HFF-Myc (cell line): ENCODE measurements around the gene OLIG1.
A peak's percentile ranks its signal among the peaks of the same experiment; 100 is the strongest.

Experiments
- DNase-seq: peaks from one replicate; pipeline ENCODE4 v3.0.0-alpha.2; 2011; ENCODE audit warnings: low read depth; ENCODE audit errors: extremely low read depth
- H3K4me3 ChIP-seq: replicated peaks from 2 replicates; pipeline ENCODE4 v1.5.1; 2011; ENCODE audit warnings: low read depth, mild to moderate bottlenecking, control low read depth, low read length
- CTCF ChIP-seq: IDR thresholded peaks from 2 replicates; pipeline ENCODE4 v1.5.1; 2012; ENCODE audit warnings: mild to moderate bottlenecking, low read depth, low read length, control low read depth; ENCODE audit errors: missing control alignments

The OLIG1 gene

GRCh38 chr21:33075596-33076195 lies 5.8 kb downstream of the OLIG1 start:
- no peak for TF ChIP-seq CTCF
- DNase-seq, result no peak
- H3K4me3 ChIP-seq, result no peak overlapping the region

- DNase-seq, result no peak
- no peak overlapping the region for H3K4me3 ChIP-seq
- no peak for TF ChIP-seq CTCF
These were observed 6.8 kb downstream of the OLIG1 start for GRCh38 chr21:33076600-33077329.

GRCh38 chr21:33078907-33079582 lies 9.1 kb downstream of the OLIG1 start:
- DNase-seq, result peak; percentile 17
- H3K4me3 ChIP-seq, result no peak overlapping the region
- TF ChIP-seq CTCF, result no peak

- no peak for DNase-seq
- no peak for TF ChIP-seq CTCF
- no peak overlapping the region for H3K4me3 ChIP-seq
These were observed 10.4 kb downstream of the OLIG1 start for GRCh38 chr21:33080376-33080775.

GRCh38 chr21:33080776-33081175 lies 10.8 kb downstream of the OLIG1 start:
- no peak for TF ChIP-seq CTCF
- no peak overlapping the region for H3K4me3 ChIP-seq
- DNase-seq, result no peak

- H3K4me3 ChIP-seq, result no peak overlapping the region
- no peak for DNase-seq
- no peak for TF ChIP-seq CTCF
These were observed 18.4 kb downstream of the OLIG1 start for GRCh38 chr21:33088384-33088783.
